Gastroesophageal sphincter (tissue), 4 donors: Measurements from ENCODE around the gene ATRIP. TPM values are rescaled to one million over a fixed set of nuclear protein-coding genes. Genes with fewer than 3 reads are reported as not detected.
A peak's percentile ranks its signal among the peaks of the same experiment; 100 is the strongest.
"Not testable (repeated sequence)": the region's sequence is repeated elsewhere in the genome, so short reads cannot be mapped to it uniquely, and the experiment has no call there.

Experiments
- ATAC-seq: fragments of 150-250 bp; one replicate; pipeline ENCODE4 v1.9.1; 2016; ENCODE audit warnings: mild to moderate bottlenecking, moderate library complexity
- H3K27ac ChIP-seq, 4 donors: fragments of 200-600 bp; sonication (generic) in 3 of 4; 1 replicate in 3 of 4; 2 replicates in 1 of 4; pipeline ENCODE4 v1.5.1; 2016 to 2019
- H3K27me3 ChIP-seq: fragments of 200-600 bp; sonication (generic); one replicate; pipeline ENCODE4 v1.5.1; 2019
- H3K36me3 ChIP-seq, 2 donors: fragments of 200-600 bp; sonication (generic); one replicate each; pipeline ENCODE4 v1.5.1; 2019; ENCODE audit warnings: control low read depth in 1 of 2
- H3K4me1 ChIP-seq, 3 donors: fragments of 200-600 bp; sonication (generic); 1 replicate in 2 of 3; 2 replicates in 1 of 3; pipeline ENCODE4 v1.5.1; 2016 to 2019; ENCODE audit warnings: control low read depth in 2 of 3
- H3K4me3 ChIP-seq, 2 donors: fragments of 200-600 bp; sonication (generic); one replicate each; pipeline ENCODE4 v1.5.1; 2019; ENCODE audit warnings: mild to moderate bottlenecking in 1 of 2, moderate library complexity in 1 of 2
- H3K9me3 ChIP-seq, 3 donors: fragments of 200-600 bp; sonication (generic); one replicate each; pipeline ENCODE4 v1.5.1; 2017 to 2019; ENCODE audit warnings: control low read depth in 2 of 3
- EP300 ChIP-seq: sonication (generic); formaldehyde crosslinking; IDR thresholded peaks from one replicate; pipeline ENCODE4 v1.6.1; 2017; ENCODE audit warnings: antibody characterized with exemption, mild to moderate bottlenecking
- POLR2A ChIP-seq, 2 donors: fragments of 450-650 bp; IDR thresholded peaks; one replicate each; pipeline ENCODE4 v1.6.1; 2017; ENCODE audit warnings: antibody characterized with exemption in 2 of 2, mild to moderate bottlenecking in 2 of 2, moderate library complexity in 1 of 2
- POLR2AphosphoS5 ChIP-seq: sonication (generic); formaldehyde crosslinking; IDR thresholded peaks from one replicate; pipeline ENCODE4 v1.6.1; 2017; ENCODE audit warnings: antibody characterized with exemption
- WGBS, 2 donors: methylation state at CpG; one replicate each; pipeline ENCODE4 v1.1.5; 2018; ENCODE audit warnings: low coverage in 1 of 2; 5-methylcytosine and 5-hydroxymethylcytosine counted together
- total RNA-seq, 4 donors: library from RNA; depleted of rRNA; stranded (reverse); fragments of >200 nt; gene quantifications; one replicate each; pipeline ENCODE4 v1.1.0, GENCODE V29; 2016
- TF ChIP-seq, protein P1 (sequence below), 4 experiments: fragments of 200-600 bp in 2 of 4; fragments of 450-650 bp in 2 of 4; sonication (generic) in 1 of 4; IDR thresholded peaks; one replicate each; pipeline ENCODE4 v1.5.1; 2017 to 2019; ENCODE audit warnings: antibody characterized with exemption in 4 of 4, mild to moderate bottlenecking in 2 of 4, moderate library complexity in 2 of 4

ATRIP gene
- total RNA-seq, 4 donors from 2014 or later, result 3.0 to 6.8 (median 5.2) TPM

DNA sequence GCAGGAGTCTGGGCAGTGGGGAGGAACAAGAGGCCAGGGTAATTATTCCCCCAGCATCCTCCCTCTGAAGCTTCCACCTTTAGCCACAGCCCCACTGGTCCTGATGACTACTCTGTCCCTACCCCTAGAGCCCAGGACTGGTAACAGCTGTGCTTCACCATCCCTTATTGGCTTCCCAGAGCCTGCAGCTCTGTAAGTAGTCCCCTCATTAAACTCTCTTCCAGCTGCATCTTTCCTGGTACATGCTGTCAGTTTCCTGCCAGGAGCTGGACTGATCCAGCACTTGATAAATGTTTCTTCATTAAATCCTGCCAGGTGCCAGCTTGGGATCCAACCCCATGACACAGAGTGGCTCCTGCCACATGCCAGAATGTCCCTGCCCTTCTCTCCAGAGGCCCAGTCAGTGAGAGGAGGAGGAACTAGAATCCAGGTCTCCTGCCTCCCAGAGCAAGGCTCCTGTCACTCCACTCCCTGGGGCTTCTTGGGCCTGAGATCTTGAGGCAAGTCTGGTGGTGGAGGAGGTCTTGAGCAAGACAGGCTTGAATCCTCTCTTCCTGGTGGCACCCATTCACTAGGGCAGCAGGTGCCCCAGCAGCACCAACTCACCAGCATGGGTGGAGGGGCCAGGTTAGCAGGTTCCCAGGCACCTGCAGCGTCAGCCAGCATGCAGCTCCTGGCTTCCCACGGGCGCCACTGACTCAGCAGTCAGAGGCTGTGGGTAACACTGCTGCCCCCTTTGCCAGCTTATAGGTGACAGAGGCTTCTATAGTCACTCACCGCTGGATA is 47.0 kb upstream of the ATRIP start:
- no peak for ATAC-seq

DNA sequence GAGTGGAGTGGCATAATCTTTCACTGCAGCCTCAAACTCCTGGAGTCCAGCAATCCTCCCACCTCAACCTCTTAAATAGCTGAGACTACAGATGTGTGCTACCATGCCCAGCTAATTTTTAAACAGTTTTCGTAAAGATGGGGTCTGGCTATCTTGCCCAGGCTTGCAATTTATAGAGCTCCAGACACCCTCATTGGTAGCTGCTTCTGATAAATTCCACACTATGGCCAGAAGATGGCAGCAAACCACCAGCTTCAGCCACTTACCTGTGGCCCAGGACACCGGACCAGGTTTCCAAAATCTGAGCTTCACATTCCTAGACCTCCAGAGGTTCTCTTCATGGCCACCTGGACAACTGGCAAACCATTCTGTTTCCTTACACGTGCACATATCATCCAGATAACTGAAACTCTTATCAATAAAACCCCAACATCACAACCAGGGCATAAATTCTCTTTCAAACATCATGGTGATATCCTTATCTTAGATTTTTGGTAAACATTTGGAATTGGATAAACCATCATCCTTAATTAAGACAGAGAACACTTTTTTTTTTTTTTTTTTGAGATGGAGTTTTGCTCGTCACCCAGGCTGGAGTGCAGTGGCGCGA is 45.6 kb upstream of the ATRIP start:
- H3K9me3 ChIP-seq, result no peaks in the 10 kb centered on the region
- H3K36me3 ChIP-seq, result peaks cover 0 to 29% of the 10 kb centered on the region in 2 donors
- no peak overlapping the region for H3K4me3 ChIP-seq
- H3K27me3 ChIP-seq, result no peaks in the 10 kb centered on the region
- 41 to 54% methylated on average over 5 of the region's 6 CpGs for WGBS, 2 donors
- peak overlapping the region; percentile 92 to 97 (median 93) for H3K27ac ChIP-seq
- no peak for ATAC-seq
- TF ChIP-seq POLR2AphosphoS5, result no peak
- TF ChIP-seq, protein P1, sequence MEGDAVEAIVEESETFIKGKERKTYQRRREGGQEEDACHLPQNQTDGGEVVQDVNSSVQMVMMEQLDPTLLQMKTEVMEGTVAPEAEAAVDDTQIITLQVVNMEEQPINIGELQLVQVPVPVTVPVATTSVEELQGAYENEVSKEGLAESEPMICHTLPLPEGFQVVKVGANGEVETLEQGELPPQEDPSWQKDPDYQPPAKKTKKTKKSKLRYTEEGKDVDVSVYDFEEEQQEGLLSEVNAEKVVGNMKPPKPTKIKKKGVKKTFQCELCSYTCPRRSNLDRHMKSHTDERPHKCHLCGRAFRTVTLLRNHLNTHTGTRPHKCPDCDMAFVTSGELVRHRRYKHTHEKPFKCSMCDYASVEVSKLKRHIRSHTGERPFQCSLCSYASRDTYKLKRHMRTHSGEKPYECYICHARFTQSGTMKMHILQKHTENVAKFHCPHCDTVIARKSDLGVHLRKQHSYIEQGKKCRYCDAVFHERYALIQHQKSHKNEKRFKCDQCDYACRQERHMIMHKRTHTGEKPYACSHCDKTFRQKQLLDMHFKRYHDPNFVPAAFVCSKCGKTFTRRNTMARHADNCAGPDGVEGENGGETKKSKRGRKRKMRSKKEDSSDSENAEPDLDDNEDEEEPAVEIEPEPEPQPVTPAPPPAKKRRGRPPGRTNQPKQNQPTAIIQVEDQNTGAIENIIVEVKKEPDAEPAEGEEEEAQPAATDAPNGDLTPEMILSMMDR (IDR thresholded peaks at IDR 0.05), result peak in 3 of 4 experiments; percentile 89 to 90 (median 89)
- H3K4me1 ChIP-seq, result peaks cover 6 to 38% (median 15%) of the 10 kb centered on the region in 3 donors

More for the DNA sequence above, 47.0 kb upstream of the ATRIP start:
- peaks cover 6 to 28% (median 15%) of the 10 kb centered on the region in 3 donors for H3K4me1 ChIP-seq
- no peaks in the 10 kb centered on the region for H3K9me3 ChIP-seq
- no peaks in the 10 kb centered on the region for H3K27me3 ChIP-seq
- 43 to 100% methylated on average over 1 of the region's 4 CpGs for WGBS, 2 donors
- H3K36me3 ChIP-seq, result peaks cover 0 to 15% of the 10 kb centered on the region in 2 donors
- H3K27ac ChIP-seq, result peak overlapping the region in 2 of 4 donors; percentile 92 to 93
- TF ChIP-seq POLR2AphosphoS5 (no peak), EP300 (no peak), POLR2A (IDR thresholded peaks at IDR 0.05) (no peak)
- TF ChIP-seq, protein P1 (IDR thresholded peaks at IDR 0.05), result no peak
- no peak overlapping the region for H3K4me3 ChIP-seq

DNA sequence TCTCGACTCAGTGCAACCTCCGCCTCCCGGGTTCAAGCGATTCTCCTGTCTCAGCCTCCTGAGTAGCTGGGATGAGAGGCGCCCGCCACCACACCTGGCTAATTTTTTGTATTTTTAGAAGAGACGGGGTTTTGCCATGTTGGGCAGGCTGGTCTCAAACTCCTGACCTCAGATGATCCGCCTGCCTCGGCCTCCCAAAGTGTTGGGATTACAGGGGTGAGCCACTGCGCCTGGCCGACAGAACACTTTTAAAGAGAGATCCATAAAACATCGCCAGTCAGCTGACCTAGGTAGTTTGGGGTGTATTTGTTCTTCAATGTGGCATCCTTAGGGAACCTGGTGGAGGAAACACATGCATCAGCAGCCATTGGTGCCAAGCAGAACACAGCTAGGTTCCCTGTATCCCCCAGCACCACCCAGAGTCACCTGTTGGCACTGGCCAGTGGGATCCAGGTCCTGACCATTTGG is 45.1 kb upstream of the ATRIP start:
- H3K36me3 ChIP-seq, result peaks cover 0 to 34% of the 10 kb centered on the region in 2 donors
- not testable (repeated sequence) for H3K27me3 ChIP-seq, ATAC-seq, H3K9me3 ChIP-seq, H3K4me3 ChIP-seq
- 85 to 90% methylated on average over 7 of the region's 12 CpGs for whole genome bisulfite sequencing, 2 donors
- peak overlapping the region; percentile 92 to 97 (median 93) for H3K27ac ChIP-seq
- H3K4me1 ChIP-seq, result peaks cover 6 to 38% (median 15%) of the 10 kb centered on the region in 3 donors

DNA sequence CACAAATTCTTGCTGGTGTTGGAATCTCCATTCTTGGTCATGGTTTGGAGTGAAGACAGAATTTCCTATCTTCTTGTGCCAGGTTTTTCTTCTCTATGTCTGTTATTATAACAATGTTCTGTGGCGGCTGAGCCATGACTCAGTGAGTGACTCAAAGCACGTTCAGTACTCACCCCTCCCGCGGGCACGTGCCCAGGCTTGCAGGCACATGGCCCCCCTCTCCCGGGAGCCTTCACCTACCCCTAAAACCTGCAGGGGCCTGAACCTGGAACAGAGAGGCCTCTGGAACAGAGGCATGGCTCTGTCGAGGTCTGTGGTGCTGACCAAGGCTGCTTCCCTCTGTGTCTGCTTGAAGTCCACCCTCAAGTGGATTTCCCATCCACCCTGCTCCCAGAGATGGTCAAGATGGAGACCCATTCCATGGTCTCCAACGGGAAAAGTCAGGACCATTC is 44.2 kb upstream of the ATRIP start:
- 20 to 38% methylated on average over 1 of the region's 8 CpGs for WGBS, 2 donors
- Histone ChIP-seq H3K9me3 (no peaks in the 10 kb centered on the region), H3K36me3 (peaks cover 0 to 42% of the 10 kb centered on the region in 2 donors), H3K4me1 (peaks cover 6 to 38% (median 15%) of the 10 kb centered on the region in 3 donors), H3K27me3 (no peaks in the 10 kb centered on the region), H3K4me3 (no peak overlapping the region), H3K27ac (peak overlapping the region; percentile 92 to 97 (median 93))
- ATAC-seq, result peak; percentile 95
- no peak for TF ChIP-seq POLR2A (IDR thresholded peaks at IDR 0.05)
- TF ChIP-seq, protein P1 (IDR thresholded peaks at IDR 0.05), result no peak
- peak; percentile 96 for TF ChIP-seq POLR2AphosphoS5
- peak; percentile 63 for TF ChIP-seq EP300

DNA sequence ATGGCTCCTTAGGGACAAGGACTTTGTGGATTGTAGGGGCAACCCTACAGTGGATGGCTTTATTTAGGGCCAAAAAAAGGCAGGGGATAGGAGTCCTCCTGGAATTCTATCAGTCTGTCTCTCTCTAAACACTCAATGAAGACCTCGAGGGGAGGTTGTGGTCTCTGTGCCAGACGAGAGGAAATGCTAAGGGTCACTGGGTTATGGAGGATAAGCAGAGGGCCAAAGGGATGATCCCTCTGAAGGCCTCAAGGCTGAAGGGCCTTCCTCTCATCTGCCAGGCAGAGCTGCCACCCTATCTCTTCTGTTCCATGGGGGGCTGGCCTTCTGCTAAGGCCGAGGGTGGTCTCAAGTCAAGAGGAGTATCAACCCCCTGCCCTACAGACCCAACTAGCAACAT is 43.6 kb upstream of the ATRIP start:
- no peaks in the 10 kb centered on the region for H3K27me3 ChIP-seq
- H3K36me3 ChIP-seq, result peaks cover 0 to 48% of the 10 kb centered on the region in 2 donors
- H3K9me3 ChIP-seq, result no peaks in the 10 kb centered on the region
- peaks cover 6 to 38% (median 15%) of the 10 kb centered on the region in 3 donors for H3K4me1 ChIP-seq
- TF ChIP-seq POLR2AphosphoS5 (no peak), POLR2A (IDR thresholded peaks at IDR 0.05) (no peak), EP300 (no peak)
- TF ChIP-seq, protein P1 (IDR thresholded peaks at IDR 0.05), result no peak
- no peak for ATAC-seq
- H3K27ac ChIP-seq, result peak overlapping the region; percentile 91 to 97 (median 92)
- no peak overlapping the region for H3K4me3 ChIP-seq
- 38% methylated on average over 2 of the region's 3 CpGs; no CpG with 5 or more reads in 1 of the 2 donors for WGBS, 2 donors
